ENCODE results near the gene CCDC24.

CCDC24 gene

GRCh38 chr1:44021581-44022321 is 30.4 kb downstream of the CCDC24 start:
- TF ChIP-seq CTCF (IDR thresholded peaks at IDR 0.05; ENCODE audit: low read depth, low read length, missing control alignments), result no peak

GRCh38 chr1:44024031-44024902 is 32.9 kb downstream of the CCDC24 start:
- no peak overlapping the region for H3K4me3 ChIP-seq (ENCODE audit: low read depth, low read length)
- no peak for TF ChIP-seq CTCF (IDR thresholded peaks at IDR 0.05; ENCODE audit: low read depth, low read length, missing control alignments)
- DNase-seq (ENCODE audit: low read depth), result no peak

More at GRCh38 chr1:44021581-44022321, 30.4 kb downstream of the CCDC24 start:
- H3K4me3 ChIP-seq (ENCODE audit: low read depth, low read length), result no peak overlapping the region
- no peak for DNase-seq (ENCODE audit: low read depth)

- TF ChIP-seq CTCF (IDR thresholded peaks at IDR 0.05; ENCODE audit: low read depth, low read length, missing control alignments), result no peak
- DNase-seq (ENCODE audit: low read depth), result no peak
- no peak overlapping the region for H3K4me3 ChIP-seq (ENCODE audit: low read depth, low read length)
Measured at GRCh38 chr1:44024903-44025525, 33.6 kb downstream of the CCDC24 start.

- H3K4me3 ChIP-seq (ENCODE audit: low read depth, low read length), result no peak overlapping the region
- no peak for DNase-seq (ENCODE audit: low read depth)
- no peak for TF ChIP-seq CTCF (IDR thresholded peaks at IDR 0.05; ENCODE audit: low read depth, low read length, missing control alignments)
Measured at GRCh38 chr1:44025816-44026215, 34.4 kb downstream of the CCDC24 start.

- no peak overlapping the region for H3K4me3 ChIP-seq (ENCODE audit: low read depth, low read length)
- TF ChIP-seq CTCF (IDR thresholded peaks at IDR 0.05; ENCODE audit: low read depth, low read length, missing control alignments), result no peak
Measured at GRCh38 chr1:44027320-44027719, 35.9 kb downstream of the CCDC24 start.

GRCh38 chr1:44029260-44029910 is 38.0 kb downstream of the CCDC24 start:
- TF ChIP-seq CTCF (IDR thresholded peaks at IDR 0.05; ENCODE audit: low read depth, low read length, missing control alignments), result no peak
- H3K4me3 ChIP-seq (ENCODE audit: low read depth, low read length), result peak overlapping the region; percentile 72
- no peak for DNase-seq (ENCODE audit: low read depth)

More at GRCh38 chr1:44027320-44027719, 35.9 kb downstream of the CCDC24 start:
- DNase-seq (ENCODE audit: low read depth), result no peak
